GM10266 (cell line): ENCODE measurements around the gene AHNAK2.

Source experiments
- DNase-seq: peaks from one replicate; pipeline ENCODE4 v3.0.0; 2012; ENCODE audit errors: extremely low spot score
- TF ChIP-seq, protein P1 (sequence below): IDR thresholded peaks from 2 replicates; pipeline ENCODE4 v1.5.1; 2012; ENCODE audit warnings: mild to moderate bottlenecking, low read depth; ENCODE audit not compliant: control insufficient read depth, insufficient read depth; ENCODE audit errors: missing control alignments

Gene AHNAK2

DNA sequence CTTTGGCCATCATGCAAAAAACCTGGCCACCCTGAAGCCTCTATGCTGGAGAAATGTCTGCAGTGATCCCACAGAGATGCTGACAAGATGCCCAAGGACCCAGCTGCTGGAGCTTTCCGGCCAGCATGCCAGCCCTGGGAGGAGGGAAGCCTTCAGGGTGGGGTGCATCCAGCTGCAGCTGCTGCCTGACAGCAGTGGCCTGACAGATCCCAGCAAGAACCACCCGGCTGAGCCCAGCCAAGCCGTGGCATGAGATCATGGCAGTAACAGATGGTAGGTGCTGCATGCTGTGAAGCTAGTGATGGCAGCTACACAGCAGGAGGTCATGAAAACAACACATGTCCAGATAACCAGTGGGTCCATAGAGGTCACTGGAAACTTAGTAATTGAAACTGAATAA is 21.2 kb upstream of the AHNAK2 start:
- no peak for DNase-seq
- TF ChIP-seq, protein P1, sequence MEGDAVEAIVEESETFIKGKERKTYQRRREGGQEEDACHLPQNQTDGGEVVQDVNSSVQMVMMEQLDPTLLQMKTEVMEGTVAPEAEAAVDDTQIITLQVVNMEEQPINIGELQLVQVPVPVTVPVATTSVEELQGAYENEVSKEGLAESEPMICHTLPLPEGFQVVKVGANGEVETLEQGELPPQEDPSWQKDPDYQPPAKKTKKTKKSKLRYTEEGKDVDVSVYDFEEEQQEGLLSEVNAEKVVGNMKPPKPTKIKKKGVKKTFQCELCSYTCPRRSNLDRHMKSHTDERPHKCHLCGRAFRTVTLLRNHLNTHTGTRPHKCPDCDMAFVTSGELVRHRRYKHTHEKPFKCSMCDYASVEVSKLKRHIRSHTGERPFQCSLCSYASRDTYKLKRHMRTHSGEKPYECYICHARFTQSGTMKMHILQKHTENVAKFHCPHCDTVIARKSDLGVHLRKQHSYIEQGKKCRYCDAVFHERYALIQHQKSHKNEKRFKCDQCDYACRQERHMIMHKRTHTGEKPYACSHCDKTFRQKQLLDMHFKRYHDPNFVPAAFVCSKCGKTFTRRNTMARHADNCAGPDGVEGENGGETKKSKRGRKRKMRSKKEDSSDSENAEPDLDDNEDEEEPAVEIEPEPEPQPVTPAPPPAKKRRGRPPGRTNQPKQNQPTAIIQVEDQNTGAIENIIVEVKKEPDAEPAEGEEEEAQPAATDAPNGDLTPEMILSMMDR, result no peak

DNA sequence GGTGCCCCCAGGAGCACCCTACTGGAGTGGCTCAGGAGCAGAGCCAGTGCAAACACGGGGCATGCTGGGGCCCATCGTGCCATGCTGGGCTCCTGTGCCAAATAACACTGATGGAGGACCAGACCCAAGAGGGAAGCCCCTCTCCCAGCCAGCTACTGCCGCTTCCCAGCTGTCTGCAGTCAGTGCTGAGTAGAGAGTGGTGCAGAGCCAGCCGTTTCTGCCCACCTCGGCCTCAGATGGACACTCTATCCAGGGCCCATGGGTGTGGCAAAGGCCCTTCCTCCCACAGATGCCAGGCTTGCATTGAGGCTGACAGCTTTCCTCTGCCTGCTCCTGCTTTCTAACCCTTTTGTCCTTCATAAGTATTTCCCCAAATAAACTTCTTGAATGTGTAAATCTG is 20.6 kb upstream of the AHNAK2 start:
- TF ChIP-seq, protein P1, result no peak
- no peak for DNase-seq

DNA sequence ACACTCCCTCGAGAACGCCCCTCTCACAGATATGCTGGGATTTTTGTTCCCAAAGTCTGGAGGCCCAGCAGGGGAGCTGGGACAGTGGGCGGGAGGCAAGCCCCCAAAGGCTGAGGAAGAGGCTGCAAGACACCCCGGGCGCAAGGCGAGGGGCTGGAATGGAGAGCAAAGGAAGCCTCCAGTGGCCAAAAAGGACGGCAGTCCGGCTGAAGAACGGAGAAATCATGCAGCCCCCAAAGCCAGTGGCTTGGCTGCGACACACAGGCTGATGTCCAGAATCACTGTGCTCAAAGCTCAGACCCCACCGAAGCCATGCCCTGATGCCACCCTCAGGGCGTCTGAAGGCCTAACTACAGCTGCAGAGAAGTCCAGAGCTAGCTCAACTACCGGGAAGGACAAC is 18.3 kb upstream of the AHNAK2 start:
- TF ChIP-seq, protein P1, result no peak
- DNase-seq, result no peak

DNA sequence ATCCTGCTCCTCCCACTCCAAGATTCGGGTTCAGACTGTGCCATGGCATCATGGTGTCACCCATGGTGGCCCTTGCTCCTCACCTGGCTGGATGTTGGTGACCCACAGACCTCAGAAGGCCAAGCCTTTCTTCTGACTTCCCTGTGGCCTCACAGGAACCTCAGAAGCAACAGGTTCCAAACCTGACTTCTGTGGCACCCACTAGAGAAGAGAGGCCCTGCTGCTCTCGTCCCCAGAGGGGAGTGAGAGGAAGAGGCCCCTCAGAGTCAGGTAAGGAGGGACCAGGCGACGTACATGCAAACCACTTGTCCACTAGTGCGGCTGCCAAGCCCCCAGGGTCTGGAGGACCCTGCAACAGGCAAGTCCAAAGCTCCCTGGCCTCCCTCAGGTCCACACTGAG is 17.9 kb upstream of the AHNAK2 start:
- TF ChIP-seq, protein P1, result no peak
- no peak for DNase-seq

DNA sequence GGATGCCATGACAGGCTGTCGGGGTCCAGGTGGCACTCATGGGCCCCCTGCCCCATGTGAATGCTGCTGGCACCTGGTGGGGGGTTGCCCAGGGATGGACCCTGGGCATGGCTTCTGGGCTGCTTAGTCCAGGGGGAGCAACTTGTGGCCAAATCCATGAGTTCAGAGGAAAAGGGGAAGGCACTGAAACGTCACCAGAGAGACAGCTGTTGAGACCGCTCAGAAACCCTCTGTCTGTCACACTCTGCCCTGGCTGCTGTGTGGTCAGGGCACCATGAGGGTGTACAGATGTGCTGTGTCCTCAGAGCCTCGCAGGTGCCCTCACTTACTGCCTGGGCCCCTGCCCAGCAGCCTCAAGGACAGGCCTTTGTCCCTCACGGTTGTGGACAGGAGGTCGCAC is 16.8 kb upstream of the AHNAK2 start:
- no peak for DNase-seq
- TF ChIP-seq, protein P1, result no peak

DNA sequence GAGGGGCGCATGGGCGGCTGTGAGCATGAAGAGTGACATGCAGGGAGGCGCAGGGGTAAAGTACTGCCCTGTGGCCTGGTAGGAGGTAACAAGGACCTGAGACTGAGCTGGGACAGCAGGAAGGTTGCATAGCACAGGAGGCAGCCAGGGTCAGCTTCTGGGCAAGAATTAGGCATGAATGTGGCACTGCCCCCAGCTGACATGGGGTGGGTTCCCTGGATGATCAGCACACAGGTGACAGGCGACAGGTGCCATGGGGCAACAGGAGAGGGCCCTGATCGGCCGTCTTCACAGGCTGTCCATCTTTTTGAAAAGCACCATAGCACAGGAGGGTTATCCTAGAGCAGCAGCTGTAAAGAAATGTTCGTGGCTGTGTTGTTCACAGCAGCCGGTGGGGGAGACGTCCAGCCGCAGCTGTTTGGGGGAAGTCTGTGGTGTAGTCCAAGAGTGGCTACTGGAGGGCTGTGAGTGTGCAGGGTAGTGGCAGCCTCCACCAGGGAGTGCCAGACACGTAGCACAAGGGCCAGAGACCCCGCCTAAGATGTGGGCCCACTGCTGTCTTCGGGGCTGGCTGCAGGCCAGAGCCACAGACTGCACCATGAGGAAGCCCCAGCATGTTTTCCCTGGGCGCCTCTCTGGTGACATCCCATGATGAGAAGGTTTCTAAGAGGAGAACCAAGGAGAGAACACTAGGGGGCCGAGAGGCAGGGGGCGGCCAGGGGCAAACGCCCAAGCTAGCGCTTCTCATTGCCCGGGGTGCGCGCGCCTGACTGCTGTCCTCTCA is 15.8 kb upstream of the AHNAK2 start:
- TF ChIP-seq, protein P1, result no peak
- DNase-seq, result no peak

DNA sequence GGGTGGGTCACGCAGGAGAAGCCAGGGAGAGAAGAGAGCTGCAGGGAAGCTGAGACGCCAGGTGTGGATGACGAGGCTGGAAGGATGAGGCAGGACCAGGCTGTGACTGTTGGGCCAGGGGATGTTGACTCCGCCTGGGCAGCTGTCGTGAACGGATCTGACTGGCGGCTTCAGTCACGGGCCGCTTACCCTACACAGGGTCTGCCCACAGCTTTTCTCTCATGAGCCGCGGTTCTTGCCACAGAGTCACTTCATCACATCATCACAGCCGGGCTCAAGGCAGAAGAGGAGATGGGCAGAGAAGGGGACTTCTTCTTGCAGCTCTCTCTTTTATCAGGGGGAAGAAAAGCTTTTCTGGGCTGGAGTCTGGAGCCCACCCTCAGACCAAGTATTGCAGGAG is 15.1 kb upstream of the AHNAK2 start:
- no peak for DNase-seq
- TF ChIP-seq, protein P1, result no peak
